Non-pigmented ciliary epithelial cell (primary cell): ENCODE results near the gene FUCA1.
A peak's percentile ranks its signal among the peaks of the same experiment; 100 is the strongest.

ENCODE experiments used
- DNase-seq: peaks from one replicate; pipeline ENCODE4 v3.0.0-alpha.2; 2010; ENCODE audit warnings: low read depth

Gene FUCA1

DNA sequence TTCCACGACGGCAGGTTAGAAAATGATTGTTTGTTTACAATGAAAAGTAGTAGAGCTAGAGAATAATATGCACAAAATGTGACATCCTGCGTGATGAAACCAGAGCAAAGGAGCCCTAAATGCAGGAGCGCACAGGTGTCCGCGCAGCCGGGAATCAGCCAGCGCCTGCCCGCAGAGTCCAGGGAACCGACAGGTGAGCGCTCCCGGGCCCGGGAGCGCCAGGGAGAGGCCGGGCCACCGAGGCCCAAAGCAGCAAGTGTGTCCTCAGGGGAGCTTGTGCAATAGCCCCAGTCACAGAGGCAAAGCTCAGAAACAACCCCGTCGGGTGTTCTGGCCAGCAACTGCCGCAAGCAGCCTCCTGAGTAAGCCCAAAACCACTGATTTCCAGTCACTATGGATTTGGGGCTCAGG lies 66.7 kb downstream of the FUCA1 start:
- DNase-seq = no peak

DNA sequence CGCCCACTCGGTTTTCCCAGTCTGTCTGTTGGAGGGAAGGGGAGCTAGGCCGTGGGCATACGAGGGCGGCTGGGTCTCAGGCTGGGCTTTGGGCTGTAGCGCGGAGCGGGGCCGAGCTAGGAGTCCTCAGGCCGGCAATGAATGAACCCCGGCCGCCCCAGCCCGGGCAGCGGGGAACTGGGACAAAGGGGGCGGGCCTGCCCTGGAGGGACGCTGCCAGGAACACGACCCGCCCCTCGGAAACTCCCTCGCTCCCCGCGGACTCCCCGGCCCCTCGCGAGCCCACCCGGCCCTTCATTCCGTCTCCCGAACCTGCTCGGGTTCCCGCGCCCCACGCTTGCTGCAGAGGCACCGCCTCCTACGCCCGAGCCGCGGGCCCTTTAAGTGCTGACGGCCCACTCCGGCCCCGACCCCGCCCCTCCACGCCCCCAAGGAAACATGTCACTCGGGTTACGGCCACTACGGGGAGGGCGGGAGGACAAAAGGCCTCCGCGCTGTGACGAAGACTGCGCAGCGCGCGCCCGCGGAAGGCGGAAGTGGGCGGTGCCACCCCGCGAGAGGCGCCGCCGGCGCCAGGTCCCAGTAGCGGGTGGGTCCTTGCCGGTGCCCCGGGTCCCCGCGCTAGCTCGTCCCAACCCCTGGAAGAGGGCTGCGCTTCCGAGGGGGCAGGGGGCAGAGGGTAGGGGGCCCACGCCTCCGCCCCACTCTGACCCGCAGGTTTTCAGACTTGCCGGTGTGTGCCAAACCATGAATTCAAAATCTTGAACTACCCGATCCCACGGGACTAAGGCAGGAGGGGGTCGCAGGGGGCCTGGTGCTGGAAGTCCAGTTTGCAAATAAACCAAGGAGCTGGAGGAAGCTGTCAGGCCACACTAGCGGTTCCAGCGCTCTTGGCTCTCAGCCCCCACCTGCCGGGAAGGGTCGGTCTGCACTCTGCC lies 67.4 kb downstream of the FUCA1 start, which contains the start of gene GALE:
TSS of gene GALE (minus strand) at position 355 of the 938 bp plus-strand sequence. CDS start 1,747 bp downstream, outside the sequence.
- DNase-seq = peak; percentile 58

DNA sequence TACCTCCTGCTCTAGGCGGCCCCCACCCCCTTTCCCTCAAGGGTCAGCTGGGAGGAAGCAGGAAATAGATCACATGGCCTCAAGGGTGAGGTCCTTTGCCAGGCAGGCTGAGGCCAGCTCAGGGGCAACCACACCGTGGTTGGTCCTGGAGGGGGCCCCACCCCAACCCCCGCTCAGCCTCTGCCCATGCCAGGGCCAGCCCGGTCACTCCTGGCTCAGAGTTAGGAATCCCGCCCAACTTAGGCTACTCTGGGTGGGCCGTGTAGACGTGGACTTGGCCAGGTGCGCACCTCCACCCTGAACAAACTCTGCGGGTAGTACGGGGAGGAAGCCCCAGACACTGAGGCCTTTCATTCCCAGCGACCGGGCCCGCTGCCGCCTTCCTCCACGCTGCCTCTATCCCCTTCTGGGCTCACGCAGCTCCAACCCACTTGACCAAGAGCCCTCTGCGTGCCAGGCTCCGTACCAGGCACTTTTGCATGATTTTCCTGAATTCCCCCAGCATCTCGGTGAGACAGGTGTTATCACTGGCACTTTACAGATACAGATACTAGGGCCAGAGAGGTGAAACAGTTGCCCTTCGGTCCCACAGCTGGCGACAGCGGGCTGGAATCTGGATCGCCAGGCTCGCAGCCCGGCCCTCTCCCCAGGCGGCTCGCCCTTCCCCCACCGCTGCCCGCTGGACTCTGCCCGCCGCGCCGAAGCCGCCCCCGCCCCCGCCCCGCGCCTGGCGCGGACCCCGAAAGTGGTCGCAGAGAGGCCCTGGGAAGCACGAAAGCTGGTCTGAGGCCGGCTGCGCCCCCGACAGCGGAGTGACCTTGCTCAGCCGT lies 68.3 kb downstream of the FUCA1 start:
- no peak for DNase-seq

DNA sequence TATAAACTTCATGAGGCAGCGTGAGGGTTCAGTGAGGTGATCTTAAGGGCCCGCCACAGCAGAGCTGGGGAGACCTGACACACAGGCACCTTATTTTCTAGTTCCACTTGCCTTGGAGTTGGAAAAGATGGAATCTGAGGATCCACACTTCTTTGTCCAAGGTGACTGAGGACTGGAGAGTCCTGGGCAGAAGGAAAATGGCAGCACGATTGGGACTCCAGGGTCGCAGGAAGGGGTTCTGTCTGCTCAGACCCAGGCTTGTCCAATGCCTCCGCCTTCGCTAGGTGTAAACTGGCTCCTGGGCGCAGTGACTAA lies 68.9 kb downstream of the FUCA1 start:
- no peak for DNase-seq

DNA sequence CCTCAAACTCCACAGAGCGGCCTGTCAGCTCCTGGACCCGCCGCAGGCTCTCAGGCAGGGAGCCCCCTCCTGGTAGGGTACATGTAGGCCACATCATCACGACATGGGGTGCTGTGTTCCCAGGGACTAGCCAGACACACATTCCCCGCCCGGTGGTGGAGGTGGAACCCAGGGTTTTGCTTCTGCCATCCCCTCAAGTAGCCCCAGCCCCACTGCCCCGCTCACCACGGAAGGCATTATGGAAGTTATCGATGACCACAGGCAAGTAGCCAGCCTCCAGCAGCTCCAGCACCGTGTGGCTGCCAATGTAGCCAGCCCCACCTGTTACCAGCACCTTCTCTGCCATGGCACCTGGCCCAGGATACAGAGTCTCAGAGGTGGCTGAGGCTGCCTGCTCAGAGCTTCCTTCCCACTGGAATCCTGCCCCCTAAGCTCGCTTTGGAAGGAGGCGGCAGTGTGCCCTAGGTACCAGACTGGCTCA lies 69.4 kb downstream of the FUCA1 start:
- DNase-seq = no peak

DNA sequence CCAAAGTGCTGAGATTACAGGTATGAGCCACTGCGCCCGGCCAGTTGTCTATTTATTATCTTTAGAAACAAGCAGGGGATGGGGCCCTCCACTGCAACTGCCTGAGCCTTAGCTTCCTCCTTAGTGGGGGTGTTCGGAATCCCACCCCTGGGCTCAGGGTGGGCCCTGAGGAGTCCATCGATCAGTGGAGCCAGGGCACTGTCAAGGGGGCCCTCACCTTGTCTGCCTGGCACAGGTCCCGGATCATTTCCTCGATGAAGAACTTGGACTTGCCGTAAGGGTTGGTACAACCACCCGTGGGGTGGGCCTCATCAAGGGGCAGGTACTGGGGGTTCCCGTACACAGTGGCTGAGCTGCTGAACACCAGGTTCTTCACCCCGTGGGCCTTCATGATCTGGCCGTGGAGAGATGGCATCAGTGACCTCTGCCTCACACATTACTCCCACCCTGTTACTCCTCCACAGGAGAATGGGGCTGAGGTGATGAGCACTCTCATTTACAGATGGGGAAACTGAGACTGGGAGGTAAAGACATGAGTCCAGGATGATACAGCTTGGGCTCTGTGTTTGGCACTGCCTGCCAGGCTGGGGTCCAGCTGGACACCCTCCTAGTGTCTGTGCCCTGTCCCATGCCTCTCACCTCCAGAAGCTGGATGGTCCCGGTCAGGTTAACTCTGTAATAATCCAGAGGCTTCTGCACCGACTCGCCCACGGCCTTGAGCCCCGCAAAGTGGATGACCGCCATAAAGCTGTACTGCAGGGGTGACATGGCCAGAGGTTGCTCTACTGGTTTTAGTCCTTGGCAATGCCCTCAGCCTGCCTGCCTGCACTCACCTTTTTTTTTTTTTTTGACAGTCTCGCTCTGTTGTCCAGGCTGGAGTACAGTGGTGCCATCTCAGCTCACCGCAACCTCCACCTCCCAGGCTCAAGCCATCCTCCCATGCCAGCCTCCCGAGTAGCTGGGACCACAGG lies 70.3 kb downstream of the FUCA1 start:
- DNase-seq = no peak

DNA sequence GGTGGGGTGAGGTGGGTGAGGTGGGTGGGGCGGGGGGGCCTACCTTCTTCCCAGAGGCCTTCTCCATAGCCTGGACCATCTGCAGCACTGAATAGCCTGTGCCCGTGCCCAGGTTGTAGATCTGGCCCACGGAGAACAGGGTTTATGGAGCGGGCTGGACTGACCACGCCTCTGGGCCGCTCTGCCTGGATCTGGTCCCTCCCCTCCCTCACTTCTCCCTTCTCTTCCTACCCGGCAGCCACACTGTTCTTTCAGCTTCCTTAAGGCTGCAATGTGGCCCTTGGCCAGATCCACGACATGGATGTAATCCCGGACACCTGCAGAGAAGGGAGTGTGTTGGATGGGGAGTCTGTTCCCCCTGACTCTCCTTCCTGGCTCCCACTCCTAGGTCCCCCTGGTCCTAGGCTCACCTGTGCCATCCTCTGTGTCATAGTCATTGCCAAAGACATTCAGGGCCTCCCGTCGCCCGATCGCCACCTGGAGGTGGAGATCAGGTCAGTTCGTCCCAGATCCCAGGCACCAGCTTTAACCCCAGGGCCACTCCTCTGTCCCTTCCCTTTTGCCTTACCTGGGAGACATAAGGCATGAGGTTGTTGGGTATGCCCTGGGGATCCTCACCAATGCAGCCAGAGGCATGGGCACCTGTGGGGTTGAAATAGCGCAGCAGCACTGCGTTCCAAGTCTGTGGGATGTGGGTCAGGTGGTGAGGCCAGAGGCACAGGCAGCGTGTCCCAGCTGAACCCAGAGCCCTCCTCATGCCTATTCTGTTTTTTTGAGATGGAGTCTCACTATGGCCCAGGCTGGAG lies 71.4 kb downstream of the FUCA1 start:
- DNase-seq = no peak

DNA sequence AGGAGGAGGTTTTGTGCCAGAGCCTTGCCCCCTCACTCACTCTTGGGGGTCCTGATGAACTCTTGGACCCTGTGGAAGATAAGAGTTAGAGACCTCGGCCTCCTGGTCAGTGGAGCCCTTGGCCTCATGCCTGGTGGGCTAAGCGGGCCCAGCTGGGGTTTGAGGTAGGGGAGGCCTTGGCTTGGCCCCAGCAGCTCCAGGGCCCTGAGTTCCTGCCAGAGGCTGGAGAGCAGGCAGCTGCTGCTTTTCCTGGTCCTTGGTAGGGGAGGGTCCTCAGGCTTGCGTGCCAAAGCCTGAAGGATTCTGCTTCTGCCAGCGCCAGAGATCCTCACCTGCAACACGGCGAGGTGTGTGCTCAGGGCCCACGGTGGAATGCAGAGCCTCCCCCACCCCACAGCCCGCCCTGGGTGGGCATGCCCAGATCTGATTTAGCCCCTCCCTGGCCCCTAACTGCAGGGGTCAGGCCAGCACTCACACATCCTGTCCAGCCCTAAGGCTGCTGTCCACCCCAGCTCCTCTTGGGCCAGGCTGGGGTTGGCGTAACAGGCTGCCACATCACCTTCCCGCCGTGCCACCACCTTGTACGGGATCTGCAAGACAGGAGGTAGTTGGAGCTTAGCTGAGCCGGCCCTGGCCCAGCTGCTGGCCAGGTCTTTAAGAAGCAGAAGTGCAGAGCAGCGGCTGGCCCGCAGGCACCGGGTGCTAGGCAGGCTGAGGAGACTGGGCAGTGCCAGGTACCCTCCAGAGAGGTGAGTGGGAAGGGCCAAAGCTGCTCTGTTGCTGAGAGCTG lies 72.2 kb downstream of the FUCA1 start:
- DNase-seq = no peak
